Esophagus muscularis mucosa (tissue), 4 donors: ENCODE measurements around the gene MAPK8. TPM values are rescaled to one million over a fixed set of nuclear protein-coding genes. Genes with fewer than 3 reads are reported as not detected.

Experiments used
- DNase-seq: peaks from one replicate; pipeline ENCODE4 v3.0.0-alpha.2; 2017; ENCODE audit errors: extremely low spot score
- H3K27ac ChIP-seq, 4 donors: fragments of 200-600 bp; sonication (generic); replicated peaks in 1 of 4; 1 replicate in 3 of 4; 2 replicates in 1 of 4; pipeline ENCODE4 v1.5.1; 2016 to 2019; ENCODE audit warnings: mild to moderate bottlenecking in 1 of 4
- H3K27me3 ChIP-seq, 4 donors: fragments of 200-600 bp; sonication (generic); one replicate each; pipeline versions ENCODE4 v1.5.1 to v1.6.0; 2016 to 2019
- H3K36me3 ChIP-seq, 4 donors: fragments of 200-600 bp; sonication (generic); one replicate each; pipeline ENCODE4 v1.5.1; 2016 to 2019
- H3K4me1 ChIP-seq, 4 donors: fragments of 200-600 bp; sonication (generic); one replicate each; pipeline ENCODE4 v1.5.1; 2016 to 2019
- H3K4me3 ChIP-seq, 4 donors: fragments of 200-600 bp; sonication (generic); 1 replicate in 2 of 4; 2 replicates in 2 of 4; pipeline ENCODE4 v1.5.1; 2016 to 2019; ENCODE audit warnings: mild to moderate bottlenecking in 4 of 4, moderate library complexity in 1 of 4
- H3K9me3 ChIP-seq, 4 donors: fragments of 200-600 bp; sonication (generic); 1 replicate in 3 of 4; 2 replicates in 1 of 4; pipeline ENCODE4 v1.5.1; 2016 to 2019
- EP300 ChIP-seq: sonication (generic); formaldehyde crosslinking; IDR thresholded peaks from one replicate; pipeline ENCODE4 v1.6.1; 2017; ENCODE audit warnings: antibody characterized with exemption
- POLR2A ChIP-seq: fragments of 450-650 bp; IDR thresholded peaks from one replicate; pipeline ENCODE4 v1.6.1; 2017; ENCODE audit warnings: antibody characterized with exemption, moderate library complexity, mild to moderate bottlenecking, low read depth
- POLR2AphosphoS5 ChIP-seq, 2 donors: sonication (generic); formaldehyde crosslinking; IDR thresholded peaks; one replicate each; pipeline ENCODE4 v1.6.1; 2017; ENCODE audit warnings: antibody characterized with exemption in 2 of 2
- WGBS: methylation state at CpG from one replicate; pipeline ENCODE4 v1.1.5; 2018; 5-methylcytosine and 5-hydroxymethylcytosine counted together
- intact Hi-C: fragments of 100-400 bp; cut with DNase I; formaldehyde crosslinking; loops from one replicate; pipeline ENCODE4 v1.15.1; 2023
- total RNA-seq, 4 donors: library from RNA; depleted of rRNA; stranded (reverse); fragments of >200 nt; gene quantifications; one replicate each; pipeline versions ENCODE4 v1.1.0 to v1.2.1, GENCODE V29; 2016
- TF ChIP-seq, protein P1 (sequence below), 3 experiments: fragments of 200-600 bp in 2 of 3; fragments of 450-650 bp in 1 of 3; sonication (generic) in 2 of 3; IDR thresholded peaks; one replicate each; pipeline ENCODE4 v1.5.1; 2017 to 2019; ENCODE audit warnings: antibody characterized with exemption in 3 of 3, mild to moderate bottlenecking in 2 of 3, moderate library complexity in 1 of 3

Gene MAPK8
- total RNA-seq, 4 donors from 2014 or later = 26.8 to 50.0 (median 33.1) TPM

DNA sequence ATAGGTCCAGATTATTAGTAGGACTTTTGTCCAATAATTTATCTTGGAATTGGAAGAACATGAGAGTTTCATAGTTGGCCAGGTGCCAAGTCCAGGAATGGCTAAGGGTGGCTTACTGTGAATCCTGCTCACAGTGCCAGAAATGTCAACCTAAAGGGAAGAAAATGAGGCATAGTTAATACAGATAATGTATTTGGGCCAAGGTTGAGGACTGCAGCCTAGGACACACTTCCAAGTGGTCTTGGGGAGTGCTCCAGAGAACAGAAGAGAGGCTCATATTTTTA is 78.2 kb downstream of the MAPK8 start:
- peaks cover 0 to 14% (median 2%) of the 10 kb centered on the region in 4 donors for H3K9me3 ChIP-seq
- DNase-seq = no peak
- intact Hi-C loops = no loop called here
- H3K27me3 ChIP-seq = no peaks in the 10 kb centered on the region
- H3K27ac ChIP-seq = no peak overlapping the region
- peaks cover 4 to 32% (median 11%) of the 10 kb centered on the region in 4 donors for H3K4me1 ChIP-seq
- no peak overlapping the region for H3K4me3 ChIP-seq
- TF ChIP-seq, protein P1, sequence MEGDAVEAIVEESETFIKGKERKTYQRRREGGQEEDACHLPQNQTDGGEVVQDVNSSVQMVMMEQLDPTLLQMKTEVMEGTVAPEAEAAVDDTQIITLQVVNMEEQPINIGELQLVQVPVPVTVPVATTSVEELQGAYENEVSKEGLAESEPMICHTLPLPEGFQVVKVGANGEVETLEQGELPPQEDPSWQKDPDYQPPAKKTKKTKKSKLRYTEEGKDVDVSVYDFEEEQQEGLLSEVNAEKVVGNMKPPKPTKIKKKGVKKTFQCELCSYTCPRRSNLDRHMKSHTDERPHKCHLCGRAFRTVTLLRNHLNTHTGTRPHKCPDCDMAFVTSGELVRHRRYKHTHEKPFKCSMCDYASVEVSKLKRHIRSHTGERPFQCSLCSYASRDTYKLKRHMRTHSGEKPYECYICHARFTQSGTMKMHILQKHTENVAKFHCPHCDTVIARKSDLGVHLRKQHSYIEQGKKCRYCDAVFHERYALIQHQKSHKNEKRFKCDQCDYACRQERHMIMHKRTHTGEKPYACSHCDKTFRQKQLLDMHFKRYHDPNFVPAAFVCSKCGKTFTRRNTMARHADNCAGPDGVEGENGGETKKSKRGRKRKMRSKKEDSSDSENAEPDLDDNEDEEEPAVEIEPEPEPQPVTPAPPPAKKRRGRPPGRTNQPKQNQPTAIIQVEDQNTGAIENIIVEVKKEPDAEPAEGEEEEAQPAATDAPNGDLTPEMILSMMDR (IDR thresholded peaks at IDR 0.05) = no peak
- TF ChIP-seq EP300 (no peak), POLR2AphosphoS5 (IDR thresholded peaks at IDR 0.05) (no peak), POLR2A (no peak)
- no peaks in the 10 kb centered on the region for H3K36me3 ChIP-seq

DNA sequence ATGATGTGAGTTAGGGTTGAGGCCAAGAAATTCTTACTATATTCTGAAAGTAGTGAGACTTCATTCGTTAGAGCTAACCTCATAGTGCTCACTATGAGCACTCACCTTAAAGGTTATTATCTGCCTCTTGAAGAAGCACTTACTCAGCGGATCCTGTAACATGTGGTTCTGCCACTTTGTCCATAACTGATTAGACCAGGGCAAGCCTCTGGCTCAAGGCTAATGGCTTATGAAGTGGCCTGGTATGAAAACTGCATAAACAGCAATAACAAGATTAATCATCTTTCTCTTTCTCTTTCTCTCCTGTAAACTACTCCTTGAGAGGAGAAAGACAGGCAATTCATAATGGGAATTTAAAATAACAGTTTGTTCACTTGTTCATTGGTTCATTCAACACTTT is 82.8 kb downstream of the MAPK8 start:
- intact Hi-C loops = no loop called here

DNA sequence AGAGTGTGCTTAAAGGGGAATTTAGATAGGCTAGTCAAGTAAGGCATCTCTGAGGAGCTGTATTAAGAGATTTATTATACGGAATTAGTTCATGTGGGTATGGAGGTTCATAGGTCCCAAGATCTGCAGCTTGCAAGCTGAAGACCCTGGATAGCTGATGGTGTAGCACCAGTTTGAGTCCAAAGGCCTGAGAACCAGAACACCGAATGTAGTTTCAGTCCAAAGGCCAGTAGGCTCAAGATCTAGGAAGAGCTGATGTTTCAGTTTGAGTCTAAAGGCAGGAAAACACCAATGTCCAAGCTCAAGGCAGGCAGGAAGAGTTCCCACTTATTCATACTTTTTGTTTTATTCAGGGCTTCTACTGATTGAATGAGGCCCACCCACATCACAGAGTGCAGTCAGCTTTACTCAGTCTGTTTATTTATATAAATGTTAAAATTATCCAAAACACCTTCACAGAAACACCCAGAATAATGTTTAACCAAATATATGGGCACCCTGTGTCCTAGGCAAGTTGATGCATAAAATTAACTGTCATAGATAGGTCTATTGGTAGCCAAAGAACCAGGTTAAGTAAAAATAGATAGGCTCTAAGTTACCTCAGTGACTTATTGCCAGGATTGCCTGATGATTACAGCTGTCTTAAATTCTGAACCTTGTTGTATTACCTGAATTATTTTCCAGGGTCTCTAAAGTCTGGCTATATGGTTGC is 83.5 kb downstream of the MAPK8 start:
- H3K4me1 ChIP-seq = peaks cover 17 to 31% (median 18%) of the 10 kb centered on the region in 4 donors
- 93% methylated on average over 2 of the region's 2 CpGs for WGBS
- no peaks in the 10 kb centered on the region for H3K36me3 ChIP-seq
- H3K9me3 ChIP-seq = no peaks in the 10 kb centered on the region
- H3K4me3 ChIP-seq = no peak overlapping the region
- H3K27me3 ChIP-seq = no peaks in the 10 kb centered on the region
- intact Hi-C loops = no loop called here
- no peak overlapping the region for H3K27ac ChIP-seq
- TF ChIP-seq EP300 = no peak
- no peak for TF ChIP-seq POLR2A
- TF ChIP-seq, protein P1 (IDR thresholded peaks at IDR 0.05) = no peak
- TF ChIP-seq POLR2AphosphoS5 (IDR thresholded peaks at IDR 0.05) = no peak
- DNase-seq = no peak

More for the DNA sequence above, 82.8 kb downstream of the MAPK8 start:
- Histone ChIP-seq H3K4me1 (peaks cover 17 to 37% (median 18%) of the 10 kb centered on the region in 4 donors), H3K4me3 (no peak overlapping the region), H3K27me3 (no peaks in the 10 kb centered on the region), H3K36me3 (no peaks in the 10 kb centered on the region), H3K27ac (no peak overlapping the region), H3K9me3 (no peaks in the 10 kb centered on the region)
- 83% methylated on average over 2 of the region's 2 CpGs for WGBS
- no peak for DNase-seq
- no peak for TF ChIP-seq POLR2AphosphoS5 (IDR thresholded peaks at IDR 0.05)
- TF ChIP-seq EP300 = no peak
- TF ChIP-seq, protein P1 (IDR thresholded peaks at IDR 0.05) = no peak
- no peak for TF ChIP-seq POLR2A

DNA sequence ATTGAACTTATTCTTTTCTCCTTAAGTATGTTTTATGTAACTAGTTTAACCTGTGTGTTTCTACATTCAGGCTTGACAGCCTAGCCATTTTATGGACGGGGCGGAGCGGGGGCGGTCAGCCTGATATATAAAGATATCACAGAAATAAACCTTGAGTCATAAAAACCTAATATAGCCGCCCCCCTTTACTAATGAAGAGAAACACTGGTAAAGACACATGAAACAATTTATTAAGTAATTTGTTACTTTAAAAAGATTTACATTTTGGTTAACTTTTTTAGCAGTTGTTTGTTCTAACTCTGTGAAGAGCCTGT is 84.0 kb downstream of the MAPK8 start:
- peaks cover 17 to 31% (median 18%) of the 10 kb centered on the region in 4 donors for H3K4me1 ChIP-seq
- intact Hi-C loops = no loop called here
- no peaks in the 10 kb centered on the region for H3K9me3 ChIP-seq
- TF ChIP-seq, protein P1 (IDR thresholded peaks at IDR 0.05) = no peak
- TF ChIP-seq EP300 (no peak), POLR2AphosphoS5 (IDR thresholded peaks at IDR 0.05) (no peak), POLR2A (no peak)
- H3K4me3 ChIP-seq = no peak overlapping the region
- H3K27me3 ChIP-seq = no peaks in the 10 kb centered on the region
- H3K36me3 ChIP-seq = no peaks in the 10 kb centered on the region
- H3K27ac ChIP-seq = no peak overlapping the region
- DNase-seq = no peak
- 94% methylated on average over 5 of the region's 5 CpGs for WGBS
